HG03521 (cell line): Measurements from ENCODE around the gene EMID1.

ENCODE experiments used
- ATAC-seq: cut with Tn5 transposase; IDR thresholded peaks from one replicate; pipeline ENCODE4 v1.9.1; 2021; ENCODE audit warnings: mild to moderate bottlenecking, moderate library complexity; ENCODE audit not compliant: unreplicated experiment

Gene EMID1

GRCh38 chr22:29194184-29194583 lies 11.5 kb upstream of the EMID1 start:
- ATAC-seq = no peak

- ATAC-seq = no peak
Measured at GRCh38 chr22:29195118-29195963, 10.4 kb upstream of the EMID1 start.

- no peak for ATAC-seq
Measured at GRCh38 chr22:29195964-29196666, 9.6 kb upstream of the EMID1 start.

- no peak for ATAC-seq
Measured at GRCh38 chr22:29197096-29197495, 8.6 kb upstream of the EMID1 start.

- ATAC-seq = no peak
Measured at GRCh38 chr22:29198240-29198639, 7.5 kb upstream of the EMID1 start.

- no peak for ATAC-seq
Measured at GRCh38 chr22:29199702-29200400, 5.8 kb upstream of the EMID1 start.

- no peak for ATAC-seq
Measured at GRCh38 chr22:29200901-29201300, 4.8 kb upstream of the EMID1 start.

- ATAC-seq = no peak
Measured at GRCh38 chr22:29201782-29202181, 3.9 kb upstream of the EMID1 start.

- ATAC-seq = peak; percentile 55
Measured at GRCh38 chr22:29202212-29203192, 3.2 kb upstream of the EMID1 start.

- no peak for ATAC-seq
Measured at GRCh38 chr22:29203488-29204454, 1.9 kb upstream of the EMID1 start.

- no peak for ATAC-seq
Measured at GRCh38 chr22:29204455-29205183, 1.1 kb upstream of the EMID1 start.

- ATAC-seq = no peak
Measured at GRCh38 chr22:29205252-29205593, 473 bp upstream of the EMID1 start.

GRCh38 chr22:29206372-29207242 lies 911 bp downstream of the EMID1 start:
- ATAC-seq = no peak

GRCh38 chr22:29207243-29207550 lies 1.5 kb downstream of the EMID1 start:
- ATAC-seq = no peak

- ATAC-seq = no peak
Measured at GRCh38 chr22:29207562-29208501, 2.1 kb downstream of the EMID1 start.

- ATAC-seq = no peak
Measured at GRCh38 chr22:29208502-29208862, 2.8 kb downstream of the EMID1 start.
